ENCODE results near the gene PSMF1. TPM values are rescaled to one million over a fixed set of nuclear protein-coding genes. Genes with fewer than 3 reads are reported as not detected.

Gene PSMF1
- total and polyA plus RNA-seq, 12 donors = 24.8 to 363 (median 122) TPM

DNA sequence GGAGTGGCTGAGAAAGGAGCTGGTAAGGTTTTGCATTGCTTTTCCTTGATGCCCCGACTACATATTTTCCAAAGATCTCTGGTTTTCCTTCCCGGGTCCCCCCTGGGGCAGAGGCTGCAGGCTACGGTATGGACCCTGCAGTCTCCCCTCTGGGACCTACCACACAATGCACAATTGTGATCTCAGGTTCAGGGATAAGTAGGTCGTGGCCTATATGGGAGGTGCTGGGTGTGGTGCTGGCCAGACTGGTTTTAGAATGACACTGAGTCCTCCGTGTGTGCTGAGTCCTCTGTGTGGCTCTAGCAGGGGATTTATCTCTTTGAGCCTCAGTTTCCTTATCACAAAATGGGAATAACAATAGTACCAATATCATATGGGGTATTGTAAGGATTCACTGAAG is 85.2 kb downstream of the PSMF1 start:
- TF ChIP-seq POLR2A (IDR thresholded peaks at IDR 0.05) = no peak
- TF ChIP-seq, protein P1, sequence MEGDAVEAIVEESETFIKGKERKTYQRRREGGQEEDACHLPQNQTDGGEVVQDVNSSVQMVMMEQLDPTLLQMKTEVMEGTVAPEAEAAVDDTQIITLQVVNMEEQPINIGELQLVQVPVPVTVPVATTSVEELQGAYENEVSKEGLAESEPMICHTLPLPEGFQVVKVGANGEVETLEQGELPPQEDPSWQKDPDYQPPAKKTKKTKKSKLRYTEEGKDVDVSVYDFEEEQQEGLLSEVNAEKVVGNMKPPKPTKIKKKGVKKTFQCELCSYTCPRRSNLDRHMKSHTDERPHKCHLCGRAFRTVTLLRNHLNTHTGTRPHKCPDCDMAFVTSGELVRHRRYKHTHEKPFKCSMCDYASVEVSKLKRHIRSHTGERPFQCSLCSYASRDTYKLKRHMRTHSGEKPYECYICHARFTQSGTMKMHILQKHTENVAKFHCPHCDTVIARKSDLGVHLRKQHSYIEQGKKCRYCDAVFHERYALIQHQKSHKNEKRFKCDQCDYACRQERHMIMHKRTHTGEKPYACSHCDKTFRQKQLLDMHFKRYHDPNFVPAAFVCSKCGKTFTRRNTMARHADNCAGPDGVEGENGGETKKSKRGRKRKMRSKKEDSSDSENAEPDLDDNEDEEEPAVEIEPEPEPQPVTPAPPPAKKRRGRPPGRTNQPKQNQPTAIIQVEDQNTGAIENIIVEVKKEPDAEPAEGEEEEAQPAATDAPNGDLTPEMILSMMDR (IDR thresholded peaks at IDR 0.05) = no peak
- Histone ChIP-seq H3K27ac (no peak overlapping the region), H3K27me3 (no peaks in the 10 kb centered on the region), H3K9me3 (replicated peaks in 1 of 3) (no peaks in the 10 kb centered on the region), H3K36me3 (replicated peaks in 1 of 2) (no peaks in the 10 kb centered on the region), H3K4me1 (replicated peaks in 1 of 2) (no peaks in the 10 kb centered on the region), H3K4me3 (no peak overlapping the region)
- intact Hi-C loops (cut with DNase I) = no loop called here
- WGBS, 4 donors = 52 to 75% (median 58%) methylated on average over 4 to 5 of the region's 5 CpGs
- no peak for DNase-seq

GRCh38 chr20:1204113-1204512 is 85.7 kb downstream of the PSMF1 start:
- DNase-seq = no peak
- no peak overlapping the region for H3K27ac ChIP-seq
- H3K4me3 ChIP-seq = no peak overlapping the region
- no peaks in the 10 kb centered on the region for H3K36me3 ChIP-seq (replicated peaks in 1 of 2)
- no peaks in the 10 kb centered on the region for H3K27me3 ChIP-seq
- intact Hi-C loops (cut with DNase I) = no loop called here
- no peaks in the 10 kb centered on the region for H3K9me3 ChIP-seq (replicated peaks in 1 of 3)
- no peaks in the 10 kb centered on the region for H3K4me1 ChIP-seq (replicated peaks in 1 of 2)
- TF ChIP-seq POLR2A (IDR thresholded peaks at IDR 0.05) = no peak
- TF ChIP-seq, protein P1 (IDR thresholded peaks at IDR 0.05) = no peak
- 62 to 82% (median 68%) methylated on average over 2 to 5 of the region's 5 CpGs for WGBS, 4 donors

DNA sequence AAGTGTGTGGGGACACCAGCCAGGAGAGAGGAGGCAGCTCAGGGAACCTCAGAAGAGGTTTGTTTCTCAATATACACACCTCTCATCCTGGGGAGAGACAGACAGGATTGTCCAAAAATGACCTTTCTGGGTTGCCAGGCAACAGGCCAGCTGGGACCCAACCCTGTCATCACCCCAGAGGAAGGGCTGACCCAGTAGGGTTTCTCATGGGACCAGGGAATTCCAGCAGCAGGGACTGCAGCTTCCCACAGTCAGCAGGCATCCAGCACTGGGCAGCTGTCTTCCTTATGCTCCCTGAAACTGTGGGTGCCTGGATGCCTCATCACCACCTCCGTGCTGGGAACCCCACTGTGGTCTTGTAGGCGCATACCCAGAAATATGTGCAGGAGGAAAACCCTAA is 86.2 kb downstream of the PSMF1 start:
- Histone ChIP-seq H3K4me1 (replicated peaks in 1 of 2) (no peaks in the 10 kb centered on the region), H3K27me3 (no peaks in the 10 kb centered on the region), H3K36me3 (replicated peaks in 1 of 2) (no peaks in the 10 kb centered on the region), H3K27ac (no peak overlapping the region), H3K9me3 (replicated peaks in 1 of 3) (no peaks in the 10 kb centered on the region), H3K4me3 (no peak overlapping the region)
- TF ChIP-seq POLR2A (IDR thresholded peaks at IDR 0.05) = no peak
- TF ChIP-seq, protein P1 (IDR thresholded peaks at IDR 0.05) = no peak
- no peak for DNase-seq
- intact Hi-C loops (cut with DNase I) = no loop called here
- 84 to 97% (median 89%) methylated on average over 2 of the region's 2 CpGs for WGBS, 4 donors

DNA sequence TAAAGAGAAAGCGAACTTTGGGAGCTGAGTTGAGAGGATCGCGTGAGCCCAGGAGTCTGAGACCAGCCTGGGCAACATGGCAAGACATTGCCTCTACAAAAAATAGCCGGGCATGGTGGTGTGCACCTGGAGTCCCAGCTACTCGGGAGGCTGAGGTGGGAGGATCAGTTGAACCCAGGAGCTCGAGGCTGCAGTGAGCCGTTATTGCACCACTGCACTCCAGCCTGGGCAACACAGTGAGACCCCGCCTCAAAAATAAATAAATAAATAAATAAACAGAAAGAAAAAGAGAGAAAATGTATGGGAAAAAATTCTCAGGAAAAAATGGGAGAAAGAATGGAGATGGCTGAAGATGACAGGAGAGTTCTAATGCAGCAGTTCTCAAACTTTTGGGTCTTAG is 87.4 kb downstream of the PSMF1 start:
- no peak for TF ChIP-seq POLR2A (IDR thresholded peaks at IDR 0.05)
- H3K9me3 ChIP-seq (replicated peaks in 1 of 3) = no peaks in the 10 kb centered on the region
- 91 to 94% (median 93%) methylated on average over 8 of the region's 8 CpGs for WGBS, 4 donors
- H3K27me3 ChIP-seq = no peaks in the 10 kb centered on the region
- intact Hi-C loops (cut with DNase I) = no loop called here
- DNase-seq = no peak
- H3K36me3 ChIP-seq (replicated peaks in 1 of 2) = no peaks in the 10 kb centered on the region
- no peak overlapping the region for H3K4me3 ChIP-seq
- H3K27ac ChIP-seq = no peak overlapping the region
- H3K4me1 ChIP-seq (replicated peaks in 1 of 2) = no peaks in the 10 kb centered on the region

GRCh38 chr20:1206366-1207148 is 88.2 kb downstream of the PSMF1 start:
- intact Hi-C loops (cut with DNase I) = no loop called here
- H3K9me3 ChIP-seq (replicated peaks in 1 of 3) = no peaks in the 10 kb centered on the region
- no peaks in the 10 kb centered on the region for H3K27me3 ChIP-seq
- no peak overlapping the region for H3K27ac ChIP-seq
- no peak for TF ChIP-seq POLR2A (IDR thresholded peaks at IDR 0.05)
- TF ChIP-seq, protein P1 (IDR thresholded peaks at IDR 0.05) = no peak
- no peaks in the 10 kb centered on the region for H3K36me3 ChIP-seq (replicated peaks in 1 of 2)
- DNase-seq = no peak
- no peaks in the 10 kb centered on the region for H3K4me1 ChIP-seq (replicated peaks in 1 of 2)
- H3K4me3 ChIP-seq = no peak overlapping the region
- 71 to 81% (median 77%) methylated on average over 12 to 19 of the region's 19 CpGs for WGBS, 4 donors
